HG03565 (cell line): ENCODE data around the gene OTUB2.

ENCODE experiments used
- ATAC-seq: cut with Tn5 transposase; IDR thresholded peaks from one replicate; pipeline ENCODE4 v1.9.1; 2021; ENCODE audit warnings: mild to moderate bottlenecking, moderate library complexity; ENCODE audit not compliant: unreplicated experiment

The OTUB2 gene

GRCh38 chr14:94020267-94020666, 5.9 kb upstream of the OTUB2 start:
- no peak for ATAC-seq

- no peak for ATAC-seq
These were observed 5.1 kb upstream of the OTUB2 start for GRCh38 chr14:94021001-94021400.

- ATAC-seq = no peak
These were observed 4.6 kb upstream of the OTUB2 start for GRCh38 chr14:94021416-94022157.

GRCh38 chr14:94022532-94023411, 3.4 kb upstream of the OTUB2 start:
- ATAC-seq = no peak

GRCh38 chr14:94024549-94024948, 1.6 kb upstream of the OTUB2 start:
- no peak for ATAC-seq

- no peak for ATAC-seq
These were observed 420 bp upstream of the OTUB2 start for GRCh38 chr14:94025720-94026119.

- no peak for ATAC-seq
These were observed 839 bp downstream of the OTUB2 start for GRCh38 chr14:94026889-94027469.

- ATAC-seq = no peak
These were observed 1.7 kb downstream of the OTUB2 start for GRCh38 chr14:94027566-94028449.

GRCh38 chr14:94028450-94028826, 2.3 kb downstream of the OTUB2 start:
- ATAC-seq = peak; percentile 30

- ATAC-seq = no peak
These were observed 3.1 kb downstream of the OTUB2 start for GRCh38 chr14:94029265-94029664.

GRCh38 chr14:94029671-94030203, 3.6 kb downstream of the OTUB2 start:
- no peak for ATAC-seq

- no peak for ATAC-seq
These were observed 4.4 kb downstream of the OTUB2 start for GRCh38 chr14:94030571-94030970.

GRCh38 chr14:94031161-94031882, 5.2 kb downstream of the OTUB2 start:
- ATAC-seq = no peak

- no peak for ATAC-seq
These were observed 5.7 kb downstream of the OTUB2 start for GRCh38 chr14:94031883-94032279.

GRCh38 chr14:94034886-94035285, 8.7 kb downstream of the OTUB2 start:
- no peak for ATAC-seq

GRCh38 chr14:94036313-94037167, 10.4 kb downstream of the OTUB2 start:
- peak; percentile 69 for ATAC-seq

GRCh38 chr14:94037954-94038353, 11.8 kb downstream of the OTUB2 start:
- no peak for ATAC-seq

GRCh38 chr14:94038510-94038909, 12.4 kb downstream of the OTUB2 start:
- ATAC-seq = no peak
